PC-3 (cell line): ENCODE results near the gene TRPV5.

Experiments
- EZH2 ChIP-seq: fragments of 300-600 bp; sonication (generic); IDR thresholded peaks from one replicate; pipeline ENCODE4 v1.6.1; 2017; ENCODE audit warnings: antibody characterized with exemption, mild to moderate bottlenecking, low read length; ENCODE audit not compliant: unreplicated experiment
- TF ChIP-seq, protein P1 (sequence below): fragments of 300-600 bp; sonication (generic); conservative IDR thresholded peaks from 2 replicates; pipeline ENCODE4 v1.5.1; 2017; ENCODE audit warnings: antibody characterized with exemption, low read depth, mild to moderate bottlenecking, low read length

GRCh38 chr7:142889816-142890215 lies 43.7 kb downstream of the TRPV5 start:
- TF ChIP-seq, protein P1, sequence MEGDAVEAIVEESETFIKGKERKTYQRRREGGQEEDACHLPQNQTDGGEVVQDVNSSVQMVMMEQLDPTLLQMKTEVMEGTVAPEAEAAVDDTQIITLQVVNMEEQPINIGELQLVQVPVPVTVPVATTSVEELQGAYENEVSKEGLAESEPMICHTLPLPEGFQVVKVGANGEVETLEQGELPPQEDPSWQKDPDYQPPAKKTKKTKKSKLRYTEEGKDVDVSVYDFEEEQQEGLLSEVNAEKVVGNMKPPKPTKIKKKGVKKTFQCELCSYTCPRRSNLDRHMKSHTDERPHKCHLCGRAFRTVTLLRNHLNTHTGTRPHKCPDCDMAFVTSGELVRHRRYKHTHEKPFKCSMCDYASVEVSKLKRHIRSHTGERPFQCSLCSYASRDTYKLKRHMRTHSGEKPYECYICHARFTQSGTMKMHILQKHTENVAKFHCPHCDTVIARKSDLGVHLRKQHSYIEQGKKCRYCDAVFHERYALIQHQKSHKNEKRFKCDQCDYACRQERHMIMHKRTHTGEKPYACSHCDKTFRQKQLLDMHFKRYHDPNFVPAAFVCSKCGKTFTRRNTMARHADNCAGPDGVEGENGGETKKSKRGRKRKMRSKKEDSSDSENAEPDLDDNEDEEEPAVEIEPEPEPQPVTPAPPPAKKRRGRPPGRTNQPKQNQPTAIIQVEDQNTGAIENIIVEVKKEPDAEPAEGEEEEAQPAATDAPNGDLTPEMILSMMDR: no peak
- no peak for TF ChIP-seq EZH2
